Upper lobe of left lung (tissue), 4 donors: ENCODE results near the gene REM2.

Source experiments
- EP300 ChIP-seq, 4 donors: sonication (generic); formaldehyde crosslinking; IDR thresholded peaks; one replicate each; pipeline ENCODE4 v1.5.1; 2017; ENCODE audit warnings: antibody characterized with exemption in 4 of 4, control low read depth in 2 of 4
- POLR2A ChIP-seq, 4 donors: fragments of 450-650 bp; IDR thresholded peaks; one replicate each; pipeline ENCODE4 v1.5.1; 2016 to 2017; ENCODE audit warnings: antibody characterized with exemption in 4 of 4, mild to moderate bottlenecking in 2 of 4

DNA sequence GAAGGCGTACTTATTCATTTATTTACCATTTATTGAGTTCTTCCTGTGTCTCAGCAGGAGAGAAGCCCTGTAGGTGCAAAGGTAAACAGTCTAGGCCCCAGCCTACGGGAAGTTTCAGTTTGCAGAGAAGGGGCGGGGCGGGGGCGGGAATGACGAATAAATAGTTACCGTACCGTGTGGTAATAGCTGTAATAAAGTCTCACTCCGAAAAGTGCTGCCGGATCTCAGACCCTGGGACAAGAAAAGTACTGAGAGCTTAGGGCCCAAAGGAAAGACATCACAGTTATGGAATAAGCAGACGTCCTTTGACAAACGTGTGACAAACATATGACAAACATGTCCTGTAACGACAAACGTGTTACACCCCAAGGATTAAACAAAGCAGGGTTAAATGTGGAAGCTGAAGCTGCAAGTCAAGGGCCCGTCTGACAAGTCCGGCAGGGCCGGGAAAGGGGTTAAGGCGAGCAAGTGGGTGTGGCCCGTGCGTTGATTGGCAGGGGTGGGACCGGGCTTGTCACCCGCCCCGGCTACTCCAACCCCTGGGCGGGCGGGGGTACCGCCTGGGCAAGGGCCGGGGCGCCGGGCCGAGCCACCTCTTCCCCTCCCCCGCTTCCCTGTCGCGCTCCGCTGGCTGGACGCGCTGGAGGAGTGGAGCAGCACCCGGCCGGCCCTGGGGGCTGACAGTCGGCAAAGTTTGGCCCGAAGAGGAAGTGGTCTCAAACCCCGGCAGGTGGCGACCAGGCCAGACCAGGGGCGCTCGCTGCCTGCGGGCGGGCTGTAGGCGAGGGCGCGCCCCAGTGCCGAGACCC is 11.6 kb upstream of the REM2 start, which contains the start of gene LRP10:
- TF ChIP-seq POLR2A (IDR thresholded peaks at IDR 0.05): peak; percentile 19 to 92 (median 72)
- TF ChIP-seq EP300 (IDR thresholded peaks at IDR 0.05): peak in 1 of 4 donors; percentile 38
